Suprapubic skin (tissue), 4 donors: ENCODE measurements around the gene FAAP100.

Experiments used
- CTCF ChIP-seq, 2 donors: fragments of 200-600 bp in 1 of 2; fragments of 450-650 bp in 1 of 2; sonication (generic) in 1 of 2; IDR thresholded peaks; one replicate each; pipeline ENCODE4 v1.5.1; 2016 to 2019; ENCODE audit warnings: antibody characterized with exemption in 2 of 2, mild to moderate bottlenecking in 1 of 2, moderate library complexity in 1 of 2
- POLR2A ChIP-seq, 2 donors: fragments of 450-650 bp; IDR thresholded peaks; one replicate each; pipeline ENCODE4 v1.6.1; 2017; ENCODE audit warnings: antibody characterized with exemption in 2 of 2, mild to moderate bottlenecking in 2 of 2, moderate library complexity in 2 of 2
- POLR2AphosphoS5 ChIP-seq, 3 donors: sonication (generic); formaldehyde crosslinking; IDR thresholded peaks; one replicate each; pipeline ENCODE4 v1.6.1; 2017; ENCODE audit warnings: antibody characterized with exemption in 3 of 3

DNA sequence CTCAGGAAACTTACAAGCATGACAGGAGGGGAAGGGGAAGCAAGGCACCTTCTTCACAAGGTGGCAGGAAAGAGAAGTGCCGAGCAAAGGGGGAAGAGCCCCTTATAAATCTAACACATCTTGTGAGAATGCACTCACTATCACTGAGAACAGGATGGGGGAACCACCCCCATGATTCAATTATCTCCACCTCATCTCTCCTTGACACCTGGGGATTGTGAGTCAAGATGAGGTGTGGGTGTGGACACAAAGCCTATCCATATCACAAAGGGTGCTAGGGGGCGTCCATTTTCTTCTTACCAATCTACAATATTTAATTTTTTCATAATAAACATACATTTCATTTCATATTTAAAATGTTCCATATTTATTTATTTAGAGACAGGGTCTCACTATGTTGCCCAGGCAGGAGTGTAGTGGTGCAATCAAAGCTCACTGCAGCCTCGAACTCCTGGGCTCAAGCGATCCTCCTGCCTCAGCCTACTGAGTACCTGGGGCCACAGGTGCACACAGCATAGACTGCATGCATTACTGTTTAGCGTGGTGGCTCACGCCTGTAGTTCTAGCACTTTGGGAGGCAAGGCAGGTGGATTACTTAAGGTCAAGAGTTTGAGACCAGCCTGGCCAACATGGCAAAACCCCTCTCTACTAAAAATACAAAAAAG, 26.5 kb upstream of the FAAP100 start:
- TF ChIP-seq CTCF (IDR thresholded peaks at IDR 0.05) (no peak), POLR2AphosphoS5 (IDR thresholded peaks at IDR 0.05) (no peak), POLR2A (IDR thresholded peaks at IDR 0.05) (no peak)
